PC-9 (cell line): ENCODE data around the gene APEH. TPM values are rescaled to one million over a fixed set of nuclear protein-coding genes. Genes with fewer than 3 reads are reported as not detected.

Experiments
- BruUV-seq: library from RNA; stranded (reverse); fragments of 400-500 nt; replicated peaks from 2 replicates; lab custom pipeline; 2021; lab: Mats Ljungman, UMichigan
- CTCF ChIA-PET: fragments of 300-600 bp; sonication (Branson Sonifier 250); formaldehyde crosslinking; loops from one replicate; lab custom pipeline; 2022; ENCODE audit warnings: antibody characterized with exemption; lab: Charles Lee
- POLR2A ChIA-PET: fragments of 300-600 bp; sonication (Branson Sonifier 250); formaldehyde crosslinking; loops from one replicate; lab custom pipeline; 2022; ENCODE audit warnings: antibody characterized with exemption; ENCODE audit not compliant: unreplicated experiment; lab: Charles Lee
- DNase-seq, 2 experiments: peaks; one replicate each; pipeline versions ENCODE4 v3.0.0 to v3.0.0-alpha.2; 2015 to 2022; ENCODE audit warnings: mixed read lengths in 1 of 2
- H2AFZ ChIP-seq: fragments of 200-600 bp; sonication (generic); 2 replicates; pipeline ENCODE4 v1.8.1; 2017; ENCODE audit warnings: antibody characterized with exemption
- H3F3A ChIP-seq: fragments of 200-600 bp; sonication (generic); 2 replicates; pipeline ENCODE4 v1.8.1; 2017; ENCODE audit warnings: antibody characterized with exemption, mild to moderate bottlenecking, low read depth; ENCODE audit not compliant: insufficient read depth
- H3K27ac ChIP-seq: fragments of 200-600 bp; sonication (generic); 2 replicates; pipeline ENCODE4 v1.6.1; 2016; ENCODE audit warnings: mixed run types
- H3K27me3 ChIP-seq: fragments of 200-600 bp; sonication (generic); 2 replicates; pipeline ENCODE4 v1.6.1; 2016; ENCODE audit warnings: low read depth, mixed run types; ENCODE audit not compliant: insufficient read depth
- H3K36me3 ChIP-seq: fragments of 200-600 bp; sonication (generic); 2 replicates; pipeline ENCODE4 v1.6.1; 2016; ENCODE audit warnings: low read depth, mixed run types
- H3K4me1 ChIP-seq: fragments of 200-600 bp; sonication (generic); replicated peaks from 2 replicates; pipeline ENCODE4 v1.6.1; 2016; ENCODE audit warnings: mixed run types; ENCODE audit not compliant: insufficient read depth
- H3K4me2 ChIP-seq: fragments of 200-600 bp; sonication (generic); 2 replicates; pipeline ENCODE4 v1.6.1; 2017; ENCODE audit warnings: mixed run types
- H3K4me3 ChIP-seq: fragments of 200-600 bp; sonication (generic); 2 replicates; pipeline ENCODE4 v1.6.1; 2016; ENCODE audit warnings: mixed run types
- H3K79me2 ChIP-seq: fragments of 200-600 bp; sonication (generic); 2 replicates; pipeline ENCODE4 v1.6.1; 2017; ENCODE audit warnings: low read depth, mixed run types
- H3K9me2 ChIP-seq: fragments of 200-600 bp; sonication (generic); 2 replicates; pipeline ENCODE4 v1.8.1; 2017; ENCODE audit warnings: mild to moderate bottlenecking; ENCODE audit not compliant: insufficient read depth
- H3K9me3 ChIP-seq: fragments of 200-600 bp; sonication (generic); 2 replicates; pipeline ENCODE4 v1.8.1; 2016; ENCODE audit warnings: low read depth; ENCODE audit not compliant: insufficient read depth
- H4K20me1 ChIP-seq: fragments of 200-600 bp; sonication (generic); 2 replicates; pipeline ENCODE4 v1.8.1; 2017; ENCODE audit not compliant: insufficient read depth
- EZH2 ChIP-seq: fragments of 200-600 bp; sonication (generic); IDR thresholded peaks from 2 replicates; pipeline ENCODE4 v1.8.0; 2017; ENCODE audit warnings: antibody characterized with exemption, low read depth
- intact Hi-C: fragments of 100-400 bp; cut with micrococcal nuclease; formaldehyde crosslinking; loops from one replicate; pipeline ENCODE4 v1.10.0; 2022; ENCODE audit not compliant: unreplicated experiment
- total RNA-seq: library from RNA; stranded (reverse); gene quantifications from 2 replicates; pipeline ENCODE4 v1.2.3, GENCODE V29; 2021
- TF ChIP-seq, protein P1 (sequence below): fragments of 200-600 bp; sonication (generic); conservative IDR thresholded peaks from 2 replicates; pipeline ENCODE4 v1.6.1; 2017; ENCODE audit warnings: mixed run types, antibody characterized with exemption, mild to moderate bottlenecking, moderate library complexity

APEH gene
- total RNA-seq, 1 experiment from 2014 or later: 131 TPM

DNA sequence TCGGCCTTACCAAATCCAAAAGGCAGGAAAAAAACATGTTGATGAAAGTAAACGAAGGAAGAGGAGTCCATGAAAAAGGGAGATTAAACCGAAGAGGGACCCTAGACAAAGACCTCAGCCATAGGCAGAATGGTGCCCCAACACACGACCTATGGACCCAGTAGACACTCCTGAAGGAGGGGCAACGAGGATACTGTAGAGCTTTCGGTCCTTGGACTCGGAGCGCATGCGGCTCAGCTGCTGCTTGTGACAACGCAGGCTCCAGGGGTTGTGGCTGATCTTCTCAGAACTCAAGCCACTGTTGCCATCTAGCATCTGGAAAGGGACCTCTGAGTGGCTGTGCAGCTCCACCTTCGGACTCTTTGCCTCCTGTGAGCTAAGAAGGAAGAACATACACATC is 58.4 kb downstream of the APEH start:
- Histone ChIP-seq H3K9me2 (no peaks in the 10 kb centered on the region), H2AFZ (no peak overlapping the region)
- no peak for DNase-seq

GRCh38 chr3:49733551-49733950 is 59.4 kb downstream of the APEH start:
- H3K79me2 ChIP-seq: no peaks in the 10 kb centered on the region
- H3F3A ChIP-seq: 0 out of 2 replicates have a peak, but pooled peaks cover 3% of the 10 kb centered on the region
- no TSS peak for BruUV-seq
- intact Hi-C loops: no loop called here
- no peaks in the 10 kb centered on the region for H3K4me1 ChIP-seq
- no peak for DNase-seq
- H3K4me3 ChIP-seq: no peak overlapping the region
- TF ChIP-seq, protein P1, sequence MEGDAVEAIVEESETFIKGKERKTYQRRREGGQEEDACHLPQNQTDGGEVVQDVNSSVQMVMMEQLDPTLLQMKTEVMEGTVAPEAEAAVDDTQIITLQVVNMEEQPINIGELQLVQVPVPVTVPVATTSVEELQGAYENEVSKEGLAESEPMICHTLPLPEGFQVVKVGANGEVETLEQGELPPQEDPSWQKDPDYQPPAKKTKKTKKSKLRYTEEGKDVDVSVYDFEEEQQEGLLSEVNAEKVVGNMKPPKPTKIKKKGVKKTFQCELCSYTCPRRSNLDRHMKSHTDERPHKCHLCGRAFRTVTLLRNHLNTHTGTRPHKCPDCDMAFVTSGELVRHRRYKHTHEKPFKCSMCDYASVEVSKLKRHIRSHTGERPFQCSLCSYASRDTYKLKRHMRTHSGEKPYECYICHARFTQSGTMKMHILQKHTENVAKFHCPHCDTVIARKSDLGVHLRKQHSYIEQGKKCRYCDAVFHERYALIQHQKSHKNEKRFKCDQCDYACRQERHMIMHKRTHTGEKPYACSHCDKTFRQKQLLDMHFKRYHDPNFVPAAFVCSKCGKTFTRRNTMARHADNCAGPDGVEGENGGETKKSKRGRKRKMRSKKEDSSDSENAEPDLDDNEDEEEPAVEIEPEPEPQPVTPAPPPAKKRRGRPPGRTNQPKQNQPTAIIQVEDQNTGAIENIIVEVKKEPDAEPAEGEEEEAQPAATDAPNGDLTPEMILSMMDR: no peak
- TF ChIP-seq EZH2: no peak
- H3K9me2 ChIP-seq: no peaks in the 10 kb centered on the region
- no peaks in the 10 kb centered on the region; the same call in 1 of the 2 replicates for H4K20me1 ChIP-seq
- POLR2A ChIA-PET: interaction anchor here (0.5 kb wide), 1 partner anchor 10 kb away, joined by 3 read pairs; no protein-coding TSS in a partner anchor
- CTCF ChIA-PET: no interaction called here
- H3K4me2 ChIP-seq: no peak overlapping the region
- no peaks in the 10 kb centered on the region for H3K9me3 ChIP-seq
- no peak overlapping the region for H2AFZ ChIP-seq
- no peaks in the 10 kb centered on the region for H3K27me3 ChIP-seq
- no peak overlapping the region for H3K27ac ChIP-seq
- H3K36me3 ChIP-seq: 0 out of 2 replicates have a peak, but pooled peaks cover 4% of the 10 kb centered on the region

More for the DNA sequence above, 58.4 kb downstream of the APEH start:
- intact Hi-C loops: no loop called here
- no peaks in the 10 kb centered on the region for H3K4me1 ChIP-seq
- H3F3A ChIP-seq: 0 out of 2 replicates have a peak, but pooled peaks cover 3% of the 10 kb centered on the region
- POLR2A ChIA-PET: no interaction called here
- TF ChIP-seq, protein P1: no peak
- TF ChIP-seq EZH2: no peak
- no peak overlapping the region for H3K4me2 ChIP-seq
- H3K27me3 ChIP-seq: no peaks in the 10 kb centered on the region
- no peak overlapping the region for H3K27ac ChIP-seq
- CTCF ChIA-PET: no interaction called here
- no TSS peak for BruUV-seq
- H4K20me1 ChIP-seq: no peaks in the 10 kb centered on the region; the same call in 1 of the 2 replicates
- H3K9me3 ChIP-seq: no peaks in the 10 kb centered on the region
- no peaks in the 10 kb centered on the region for H3K79me2 ChIP-seq
- H3K4me3 ChIP-seq: no peak overlapping the region
- H3K36me3 ChIP-seq: 0 out of 2 replicates have a peak, but pooled peaks cover 4% of the 10 kb centered on the region

Other genes with a start within 250 kb of the APEH start
- gene NICN1, start 245.0 kb upstream of the APEH start, total RNA-seq: 14.6 and 23.7 TPM in 2 replicates
- gene DAG1, start 204.1 kb upstream of the APEH start, total RNA-seq: 156 and 206 TPM in 2 replicates
- gene BSN, start 119.9 kb upstream of the APEH start, total RNA-seq: 0.23 and 0.28 TPM in 2 replicates
- gene MST1, start 15.1 kb downstream of the APEH start, total RNA-seq: 10.4 and 16.8 TPM in 2 replicates
- 46.7 and 48.6 TPM in 2 replicates for gene RNF123, start 15.2 kb downstream of the APEH start, total RNA-seq
- gene AMIGO3, start 45.3 kb downstream of the APEH start, total RNA-seq: 1.0 TPM in 1 of 2 replicates, not detected in the other
- gene GMPPB, start 49.6 kb downstream of the APEH start, total RNA-seq: 20.4 and 24.2 TPM in 2 replicates
- 32.9 and 37.0 TPM in 2 replicates for gene IP6K1, start 112.2 kb downstream of the APEH start, total RNA-seq
- gene CDHR4, start 125.5 kb downstream of the APEH start, total RNA-seq: 2.0 and 3.5 TPM in 2 replicates
- gene INKA1, start 128.9 kb downstream of the APEH start, total RNA-seq: 0.40 TPM in 1 of 2 replicates, not detected in the other
- gene UBA7, start 139.6 kb downstream of the APEH start, total RNA-seq: 48.6 and 56.5 TPM in 2 replicates
- gene TRAIP, start 182.2 kb downstream of the APEH start, total RNA-seq: 18.1 and 20.6 TPM in 2 replicates
- gene CAMKV, start 195.6 kb downstream of the APEH start, total RNA-seq: not detected in 2 replicates
- 84.3 and 98.3 TPM in 2 replicates for gene MST1R, start 229.5 kb downstream of the APEH start, total RNA-seq